Urothelium cell line (cell line): ENCODE data around the gene NINJ2.

ENCODE experiments used
- DNase-seq: peaks from one replicate; pipeline ENCODE4 v3.0.0; 2011; ENCODE audit warnings: low spot score, mixed read lengths
- FAIRE-seq: peaks from 2 replicates; lab custom pipeline; 2011; peaks lifted over from hg19 to GRCh38; lab: Jason Lieb, UNC

NINJ2 gene

DNA sequence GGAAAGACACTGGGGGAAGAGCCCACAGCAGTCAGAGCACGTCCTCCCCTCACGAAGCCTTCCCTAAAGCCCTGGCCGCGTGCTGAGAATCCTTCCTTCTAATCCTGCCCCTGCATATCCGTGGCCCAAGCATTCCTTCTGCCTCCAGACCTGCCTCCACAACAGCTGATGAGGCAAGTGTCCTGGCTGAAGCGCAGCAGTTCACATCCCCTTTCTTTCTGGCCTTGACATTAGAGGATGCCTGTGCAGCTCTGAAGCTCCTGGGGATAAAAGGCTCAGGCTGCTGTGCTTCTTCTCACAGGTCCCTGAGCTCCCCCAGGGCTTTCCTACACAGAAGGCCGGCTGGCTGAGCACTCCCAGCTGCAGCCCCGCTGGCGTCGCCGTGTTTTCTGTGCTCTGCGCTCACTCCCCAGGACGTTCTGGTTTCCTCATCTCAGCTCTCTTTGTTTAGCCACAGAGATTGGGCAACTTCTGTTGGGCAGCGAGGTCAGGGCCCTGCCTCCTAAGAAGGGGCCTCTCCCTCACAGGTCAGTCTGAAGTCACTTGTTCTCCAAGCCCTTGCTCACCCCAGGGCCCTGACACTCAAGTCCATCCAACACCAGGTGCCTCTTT, 45.8 kb downstream of the NINJ2 start:
- FAIRE-seq (no peak), DNase-seq (no peak)

DNA sequence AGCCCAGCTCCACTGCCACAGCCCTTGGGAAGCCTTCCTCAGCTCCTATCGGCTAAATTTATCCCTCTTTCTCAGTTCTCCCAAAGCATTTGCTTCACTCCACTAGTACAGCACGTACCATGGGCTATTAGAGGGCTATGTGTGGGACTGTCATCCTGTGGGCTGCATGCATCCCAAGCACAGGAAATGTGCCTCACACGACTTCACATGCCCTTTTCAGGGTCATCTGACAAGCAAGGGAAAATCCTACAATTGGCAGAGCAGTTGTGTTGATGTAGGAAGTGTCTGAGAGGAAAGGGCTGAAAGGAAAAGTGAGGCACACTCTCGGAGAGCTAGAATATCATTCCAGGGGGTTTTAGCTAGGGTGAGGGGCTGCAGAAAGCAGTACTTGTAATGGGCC, 47.6 kb downstream of the NINJ2 start:
- FAIRE-seq (no peak), DNase-seq (no peak)

DNA sequence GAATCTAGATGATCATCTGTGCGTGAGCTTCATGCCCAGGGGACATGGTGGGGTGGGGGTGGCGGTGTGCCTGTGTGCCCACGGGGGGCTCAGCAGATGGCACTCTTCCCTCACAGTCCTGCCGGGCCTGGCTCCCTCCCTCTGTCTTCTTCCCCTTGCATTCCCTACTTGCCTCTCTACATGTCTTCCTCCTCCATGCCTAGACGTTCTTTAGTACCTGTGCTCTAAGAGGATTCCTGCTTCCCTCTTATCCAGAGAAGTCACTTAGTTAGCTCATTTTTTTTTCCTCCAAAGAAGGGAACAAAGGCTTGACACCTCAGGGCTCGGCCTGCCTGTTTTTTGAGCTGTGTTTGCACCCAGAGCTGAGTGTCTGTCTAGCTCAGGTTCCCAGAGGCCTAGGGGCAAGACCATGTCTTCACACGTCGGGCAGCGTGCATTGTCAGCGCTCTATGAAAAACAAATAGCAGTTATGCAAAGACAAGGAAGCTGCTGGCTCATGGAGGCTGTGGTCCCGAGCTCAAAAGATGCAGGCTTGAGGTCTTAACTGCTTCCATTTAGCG, 48.8 kb downstream of the NINJ2 start:
- DNase-seq (no peak), FAIRE-seq (no peak)

DNA sequence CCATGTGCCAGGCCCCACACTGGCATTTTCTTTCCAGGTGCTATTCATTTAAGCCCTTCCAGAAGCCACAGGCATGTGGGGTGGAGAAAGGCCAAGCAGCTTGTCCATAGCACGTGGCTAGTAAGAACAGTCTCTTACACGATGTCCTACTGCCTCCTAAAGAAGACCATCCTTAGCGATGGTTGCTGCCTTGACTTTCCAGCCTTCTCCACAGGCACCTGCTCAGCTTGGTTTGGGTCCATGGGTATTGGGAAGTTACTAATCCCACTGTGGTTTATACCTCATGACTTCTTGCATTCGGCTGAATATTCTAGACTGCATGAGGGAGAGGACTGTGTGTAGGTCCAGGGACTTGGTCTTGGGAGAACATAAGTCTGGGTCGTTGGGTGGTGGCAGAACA, 49.2 kb downstream of the NINJ2 start:
- DNase-seq (no peak), FAIRE-seq (no peak)

DNA sequence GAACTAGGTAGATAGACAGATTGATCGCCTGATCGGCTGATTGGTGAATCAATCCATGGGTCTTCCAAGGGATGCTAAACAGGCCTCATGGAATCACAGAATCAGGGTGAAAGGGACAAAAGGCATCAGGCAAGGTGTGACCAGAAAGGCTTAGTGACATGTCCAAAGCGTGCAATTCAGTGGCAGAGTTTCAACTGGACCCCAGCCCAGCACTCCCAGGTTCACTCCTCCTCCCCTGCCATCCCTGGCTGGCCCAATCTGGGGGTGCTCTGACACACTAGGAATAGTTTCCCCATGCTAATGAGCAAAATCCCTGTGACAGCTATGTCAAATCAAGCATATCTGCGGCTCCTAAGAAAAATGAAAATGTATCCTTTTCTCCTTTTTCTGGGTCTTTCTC, 50.4 kb downstream of the NINJ2 start:
- no peak for DNase-seq
- no peak for FAIRE-seq

DNA sequence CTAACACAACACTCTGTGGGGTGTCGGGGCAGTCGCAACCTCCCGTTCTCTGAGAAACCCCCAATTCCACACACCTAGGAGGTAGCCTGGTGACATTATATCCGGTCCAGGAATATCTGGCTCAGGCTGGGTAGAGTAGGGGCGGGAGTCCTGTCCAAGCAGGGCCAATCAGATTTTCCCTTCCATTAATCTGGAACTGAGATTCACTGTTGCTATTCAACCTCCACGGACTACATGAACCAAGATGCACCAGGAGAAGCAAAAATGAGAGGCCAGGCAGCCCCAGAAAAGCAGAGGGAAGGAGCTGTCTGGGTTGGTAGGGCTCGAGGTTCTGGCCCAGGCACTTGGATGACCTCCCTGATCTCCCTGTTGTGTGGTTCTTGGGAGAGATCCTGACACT, 51.0 kb downstream of the NINJ2 start:
- FAIRE-seq (no peak), DNase-seq (no peak)

DNA sequence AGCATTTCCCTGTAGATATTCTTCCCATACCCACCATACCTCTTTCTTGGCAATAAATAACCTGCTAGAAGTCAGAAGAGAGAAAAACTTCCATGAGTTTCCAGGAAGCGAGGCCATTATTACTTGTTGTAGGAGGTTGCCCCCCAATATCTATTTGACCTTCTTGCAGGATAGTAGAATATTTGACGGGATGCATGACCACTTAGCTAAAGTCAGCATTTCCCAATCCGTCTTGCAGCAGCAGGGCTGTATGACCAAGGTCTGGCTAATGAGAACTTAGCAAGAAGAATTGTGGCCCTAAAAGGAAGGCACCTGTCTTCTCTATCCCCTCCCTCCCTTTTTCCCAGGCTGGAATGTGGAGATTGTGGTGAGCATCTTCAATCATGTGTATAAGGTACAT, 51.5 kb downstream of the NINJ2 start:
- FAIRE-seq: peak; percentile 9
- no peak for DNase-seq

DNA sequence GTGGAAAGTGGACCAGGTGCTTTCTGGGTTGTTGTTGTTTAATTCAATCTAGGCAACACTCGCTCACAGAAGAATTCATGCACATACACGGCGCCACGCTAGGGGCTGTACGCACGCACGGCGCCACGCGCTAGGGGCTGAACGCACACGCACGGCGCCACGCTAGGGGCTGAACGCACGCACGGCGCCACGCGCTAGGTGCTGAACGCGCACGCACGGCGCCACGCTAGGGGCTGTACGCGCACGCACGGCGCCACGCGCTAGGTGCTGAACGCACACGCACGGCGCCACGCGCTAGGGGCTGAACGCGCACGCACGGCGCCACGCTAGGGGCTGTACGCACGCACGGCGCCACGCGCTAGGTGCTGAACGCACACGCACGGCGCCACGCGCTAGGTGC, 54.3 kb downstream of the NINJ2 start:
- peak; percentile 86 for FAIRE-seq
- DNase-seq: no peak

DNA sequence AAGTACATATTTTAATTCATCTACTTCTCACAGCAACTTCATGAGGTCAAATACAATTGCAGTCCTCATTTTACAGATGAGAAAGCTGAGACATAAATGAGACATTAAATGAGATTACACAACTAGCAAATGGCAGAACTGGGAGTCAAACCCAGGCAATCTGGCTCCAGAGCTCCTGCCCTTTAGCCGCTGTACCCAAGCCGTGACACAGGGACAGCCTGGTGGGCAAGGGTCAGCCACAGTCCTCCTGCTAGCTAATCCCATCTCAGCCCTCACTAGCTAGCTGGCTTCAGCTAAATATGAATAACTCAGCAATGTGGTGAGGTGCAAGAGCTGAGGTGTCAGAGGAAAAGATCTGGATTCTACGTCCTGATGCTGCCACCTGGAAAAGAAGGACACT, 54.8 kb downstream of the NINJ2 start:
- FAIRE-seq (no peak), DNase-seq (no peak)

DNA sequence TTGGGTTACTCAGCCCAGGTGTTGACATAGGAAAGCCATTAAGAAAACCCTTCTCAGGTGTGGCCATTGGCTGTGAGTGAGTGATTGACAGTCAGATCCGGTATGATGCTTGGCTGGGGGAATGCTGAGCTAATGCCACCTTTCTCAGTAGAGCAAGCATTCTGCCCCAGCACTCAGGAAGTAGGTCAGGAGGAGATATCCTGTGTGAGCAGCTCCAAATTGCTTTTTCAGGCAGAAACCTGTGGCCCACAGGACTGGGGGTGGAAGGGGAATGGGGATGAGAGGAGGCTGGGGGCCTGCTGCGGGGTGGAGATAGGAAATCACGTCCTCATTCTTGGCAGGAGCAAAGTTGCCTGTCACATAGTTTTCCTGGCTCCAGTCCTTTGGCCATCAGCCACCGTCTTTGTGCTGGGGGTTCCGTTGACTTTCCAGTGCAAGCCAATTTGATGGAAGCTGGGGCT, 55.7 kb downstream of the NINJ2 start:
- no peak for DNase-seq
- no peak for FAIRE-seq

DNA sequence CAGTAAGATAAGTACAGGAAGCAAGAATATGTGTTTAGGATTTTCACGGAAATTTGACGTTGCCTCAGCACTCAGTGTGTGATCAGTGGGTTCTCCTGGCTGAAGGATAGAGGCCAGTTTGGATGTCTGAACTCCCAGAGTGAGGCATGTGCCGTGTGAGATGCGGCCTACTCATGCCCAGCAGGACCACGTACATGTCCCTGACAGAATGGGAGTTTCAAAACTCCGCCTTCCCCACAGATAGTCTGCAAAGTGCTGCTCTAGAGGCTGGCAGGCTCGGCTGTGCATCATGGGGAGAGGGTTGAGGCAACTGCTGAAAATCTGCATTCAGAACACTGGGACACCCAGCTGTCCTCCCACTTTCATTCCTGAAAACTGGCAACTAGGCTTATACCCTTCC, 58.3 kb downstream of the NINJ2 start:
- no peak for DNase-seq
- peak; percentile 32 for FAIRE-seq

DNA sequence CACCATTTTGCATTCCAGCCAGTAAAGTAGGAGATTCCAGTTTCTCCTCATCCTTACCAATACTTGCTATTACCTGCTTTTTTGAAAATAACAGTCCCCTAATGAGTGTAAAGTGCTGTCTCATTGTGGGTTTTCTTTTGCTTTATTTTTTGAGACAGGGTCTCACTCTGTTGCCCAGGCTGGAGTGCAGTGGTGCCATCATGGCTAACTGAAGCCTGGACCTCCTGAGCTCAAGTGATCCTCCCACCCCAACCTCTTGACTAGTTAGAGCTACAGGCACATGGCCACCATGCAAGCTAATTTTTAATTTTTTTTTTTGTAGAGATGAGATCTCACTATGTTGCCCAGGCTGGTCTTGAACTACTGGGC, 60.6 kb downstream of the NINJ2 start:
- FAIRE-seq (no peak), DNase-seq (no peak)

DNA sequence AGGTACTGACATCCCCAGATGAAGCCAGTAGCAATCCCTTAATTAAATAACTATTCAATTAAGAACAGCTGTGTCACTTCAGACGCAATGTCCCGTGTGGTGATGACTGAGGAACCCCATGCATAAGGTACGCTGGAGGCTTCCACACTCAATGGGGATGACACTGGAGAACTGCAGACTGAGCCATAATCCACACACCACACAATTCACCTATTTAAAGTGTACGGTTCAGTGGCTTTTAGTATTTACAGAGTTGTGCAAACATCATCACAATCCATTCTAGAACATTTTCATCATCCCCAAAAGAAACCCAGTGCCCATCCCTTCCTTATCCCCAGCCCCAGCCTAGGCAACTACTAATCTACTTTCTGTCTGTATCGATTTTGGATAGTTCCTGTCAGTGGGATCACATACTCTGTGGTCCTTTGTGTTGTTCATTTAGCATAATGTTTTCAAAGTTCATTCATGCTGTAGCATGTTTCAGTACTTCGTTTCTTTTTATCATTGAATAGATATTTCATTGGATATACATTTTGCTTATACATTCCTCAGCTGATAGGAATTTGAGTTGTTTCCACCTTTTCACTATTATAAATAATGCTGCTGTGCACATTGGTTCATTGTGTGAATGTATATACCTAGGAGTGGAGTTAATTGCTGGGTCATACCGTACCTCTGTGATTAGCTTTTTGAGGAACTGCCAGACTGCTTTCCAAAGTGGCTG, 61.1 kb downstream of the NINJ2 start:
- DNase-seq: no peak
- FAIRE-seq: peak; percentile 58

DNA sequence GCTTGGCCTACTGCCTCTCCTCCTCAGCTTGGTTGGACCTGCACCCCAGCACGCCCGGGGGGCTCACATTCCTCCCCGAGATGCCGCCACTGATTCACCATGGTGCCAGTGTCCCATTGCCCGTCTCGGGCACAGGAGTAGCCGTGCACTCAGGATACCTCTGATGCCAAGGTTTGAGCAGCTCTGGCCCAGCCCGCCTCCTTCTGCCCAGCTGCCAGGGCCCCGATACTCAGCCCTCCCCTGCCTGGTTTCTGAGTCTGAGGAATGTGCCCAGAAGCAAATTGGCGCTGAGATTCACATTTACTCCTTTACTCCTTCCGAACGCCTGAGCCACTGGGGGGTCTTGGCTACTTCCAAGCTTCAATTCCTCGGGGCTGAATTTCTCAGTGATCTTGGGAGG, 63.5 kb downstream of the NINJ2 start:
- no peak for DNase-seq
- FAIRE-seq: no peak

DNA sequence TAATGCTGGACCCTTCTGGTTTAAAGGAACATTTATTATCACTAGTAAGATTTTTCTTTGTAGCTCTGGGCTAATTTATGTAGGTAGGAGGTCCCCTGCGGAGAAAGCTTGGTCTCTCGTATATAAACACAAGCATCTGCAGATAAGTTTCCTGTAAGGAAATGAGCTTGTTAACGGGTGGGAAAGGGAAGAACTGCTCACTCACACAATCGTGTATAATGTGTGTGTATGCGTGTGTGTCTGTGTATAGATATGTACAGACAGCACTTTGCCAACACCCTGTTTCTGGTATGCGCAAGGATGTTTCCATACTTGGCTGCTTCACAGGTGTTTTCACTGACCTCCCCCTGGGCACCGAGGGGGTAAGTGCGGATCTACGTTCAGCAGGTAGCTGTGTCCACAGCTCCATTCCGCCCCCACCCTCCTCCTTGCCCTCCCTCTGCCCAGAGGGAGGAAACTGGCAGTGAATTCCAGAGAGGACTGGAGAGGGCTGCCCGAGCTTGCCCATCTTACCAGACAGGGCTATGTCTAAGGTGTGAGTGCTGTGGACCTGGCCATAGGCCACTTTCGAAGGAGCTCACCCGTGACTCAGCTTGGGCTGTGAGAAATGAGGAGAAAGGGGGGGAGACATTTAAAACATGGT, 65.2 kb downstream of the NINJ2 start:
- DNase-seq (no peak), FAIRE-seq (peak; percentile 90)

DNA sequence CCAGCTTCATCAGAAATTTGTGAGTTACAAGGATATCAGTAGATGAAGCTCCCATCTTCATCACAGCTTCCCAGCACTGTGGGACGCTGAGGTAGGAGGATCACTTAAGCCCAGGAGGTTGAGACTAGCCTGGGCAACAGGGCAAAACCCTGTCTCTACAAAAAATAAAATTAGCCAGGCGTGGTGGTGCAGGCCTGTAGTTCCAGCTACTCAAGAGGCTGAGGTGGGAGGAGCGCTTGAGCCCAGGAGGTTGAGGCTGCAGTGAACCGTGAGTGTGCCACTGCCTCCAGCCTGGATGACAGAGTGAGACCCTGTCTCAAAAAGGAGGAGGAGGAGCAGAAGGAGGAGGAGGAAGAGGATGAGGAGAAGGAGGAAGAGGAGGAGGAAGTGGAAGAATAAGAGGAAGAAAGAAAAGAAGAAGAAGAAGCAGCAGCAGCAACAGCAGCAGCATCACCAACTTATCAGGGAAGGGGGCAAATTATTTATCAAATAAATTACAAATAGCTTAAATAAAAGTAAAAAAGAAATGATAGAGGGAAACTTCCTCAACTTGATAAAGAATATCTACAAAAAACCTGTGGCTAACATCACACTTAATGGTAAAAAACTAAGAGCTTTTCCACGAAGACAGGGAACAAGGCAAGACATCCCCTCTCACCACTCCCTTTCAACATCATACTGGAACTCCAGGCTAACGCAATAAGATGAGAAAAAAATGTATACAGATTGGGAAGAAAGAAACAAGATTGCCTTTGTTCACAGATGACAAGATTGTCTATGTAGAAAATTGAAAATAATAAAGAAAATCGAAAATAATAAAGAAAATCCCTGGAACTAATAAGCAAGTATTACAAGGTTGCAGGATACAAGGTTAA, 69.6 kb downstream of the NINJ2 start:
- FAIRE-seq: peak; percentile 17

DNA sequence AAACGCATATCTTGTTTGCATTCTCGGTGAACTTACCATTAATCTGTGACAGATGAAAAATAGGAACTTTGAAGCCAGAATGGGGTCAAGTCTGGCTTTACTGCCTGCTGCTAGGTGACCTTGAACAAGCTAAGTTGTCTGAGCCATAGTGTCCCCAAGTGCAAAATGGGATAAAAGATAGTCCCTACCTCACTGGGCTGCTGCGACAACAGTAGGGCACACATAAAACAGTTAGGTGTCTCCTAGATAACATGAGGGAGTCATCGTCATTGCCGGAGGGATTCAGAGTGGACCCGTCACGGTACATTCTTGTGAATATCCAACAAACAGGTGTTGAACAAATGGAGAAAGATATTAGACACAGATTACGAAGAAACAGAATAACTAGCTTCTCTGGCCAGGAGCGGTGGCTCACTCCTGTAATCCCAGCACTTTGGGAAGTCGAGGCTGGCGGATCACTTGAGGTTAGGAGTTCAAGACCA, 71.2 kb downstream of the NINJ2 start:
- FAIRE-seq: peak; percentile 30
- DNase-seq: no peak

More for the DNA sequence above, 69.6 kb downstream of the NINJ2 start:
- no peak for DNase-seq

DNA sequence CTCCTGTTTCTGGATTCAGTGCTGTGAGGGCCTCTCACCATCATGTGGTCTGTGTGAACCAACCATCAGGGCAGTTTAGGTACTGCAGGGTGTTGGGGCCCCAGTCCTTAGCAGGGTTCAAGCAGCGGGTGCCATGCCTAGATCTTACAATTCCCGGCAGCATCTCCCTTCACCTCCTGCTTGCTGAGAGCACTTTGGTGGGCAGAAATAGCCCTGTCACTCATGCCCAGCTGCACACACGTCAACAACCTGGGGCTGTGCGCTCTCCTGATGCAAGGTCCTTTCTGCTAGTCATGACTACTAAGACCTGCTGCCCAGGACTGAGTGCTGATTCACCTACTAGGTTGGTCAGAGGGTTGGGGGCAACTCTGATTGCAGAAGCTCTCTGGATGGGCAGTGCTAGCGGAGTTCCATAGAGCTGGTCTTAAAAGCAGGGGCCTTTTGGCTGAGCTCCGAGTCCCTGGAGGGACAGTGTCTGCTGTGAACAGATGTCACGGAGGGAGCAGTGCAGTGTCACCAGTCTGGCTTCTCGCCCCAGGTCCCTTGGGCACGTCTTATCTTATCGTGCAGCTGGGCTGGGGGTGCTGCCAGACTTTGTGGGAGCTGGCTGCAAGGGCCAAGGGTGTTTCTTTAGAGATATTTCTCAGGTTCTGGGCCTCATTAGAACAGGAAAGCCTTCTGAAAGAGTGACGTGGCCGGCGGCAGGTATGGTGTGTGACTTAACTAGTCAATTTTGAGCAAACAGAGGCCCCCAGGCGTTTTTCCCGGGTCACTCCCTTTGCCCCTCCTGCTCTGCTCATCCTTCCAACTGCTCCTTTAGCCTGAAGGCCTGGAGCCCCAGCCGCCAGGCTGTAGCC, 71.8 kb downstream of the NINJ2 start:
- no peak for DNase-seq
- peak; percentile 42 for FAIRE-seq

DNA sequence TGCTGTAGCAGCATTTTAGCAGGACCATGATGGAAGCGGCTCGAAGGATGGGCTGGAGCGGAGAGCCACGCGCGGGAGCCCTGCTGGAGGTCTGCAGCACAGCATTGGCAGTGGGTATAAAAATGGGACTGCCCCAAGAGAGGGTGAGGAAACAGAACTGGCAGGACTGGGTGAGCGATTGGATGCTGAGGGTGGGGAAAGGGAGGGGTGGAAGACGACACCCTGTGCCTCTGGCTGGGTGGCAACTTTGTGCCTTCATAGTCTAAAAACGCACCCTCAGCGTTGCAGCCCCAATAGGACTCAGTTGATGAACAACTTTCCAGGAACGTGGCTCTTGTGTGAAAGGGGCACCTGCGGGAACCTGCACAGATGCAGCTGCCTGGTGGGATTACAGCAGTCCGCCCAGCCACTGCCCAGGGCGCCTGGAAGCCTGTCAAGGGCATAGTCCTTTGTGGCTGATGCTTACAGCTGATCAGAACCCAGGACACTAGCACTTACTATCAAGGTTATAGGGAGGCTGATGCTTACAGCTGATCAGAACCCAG, 73.0 kb downstream of the NINJ2 start:
- FAIRE-seq: no peak
- no peak for DNase-seq

DNA sequence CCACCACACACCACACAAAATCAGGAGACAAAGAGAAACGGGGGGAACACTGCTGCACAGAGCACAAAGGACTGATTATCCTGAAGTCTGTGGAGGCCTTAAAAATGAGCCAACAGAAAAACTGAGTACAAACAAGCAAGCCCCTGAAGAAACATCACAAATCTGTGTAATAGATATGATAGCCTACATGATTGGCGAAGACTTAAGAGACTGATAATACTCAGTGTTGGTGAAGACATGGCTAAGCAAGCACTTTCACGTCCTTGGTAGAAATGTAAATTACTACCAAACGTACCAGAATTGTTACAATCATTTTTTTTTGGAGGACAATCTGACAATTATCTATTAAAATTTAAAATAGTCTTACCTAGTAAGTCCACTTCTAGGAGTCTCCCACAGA, 74.6 kb downstream of the NINJ2 start:
- DNase-seq: no peak
- FAIRE-seq: no peak
